ENCODE data around the gene CAMK2B. TPM values are rescaled to one million over a fixed set of nuclear protein-coding genes. Genes with fewer than 3 reads are reported as not detected.

The CAMK2B gene
- total RNA-seq, 5 donors from 2014 or later (not counting 1 experiment from before 2014, with no cell fraction given), result 0.35 TPM; not detected in 4

GRCh38 chr7:44227911-44228310 lies 97.5 kb downstream of the CAMK2B start:
- no peaks in the 10 kb centered on the region for H3K9me3 ChIP-seq
- no peak overlapping the region for H3K4me3 ChIP-seq (ENCODE audit: control insufficient read depth in 1 of 2, extremely low read depth in 1 of 2, low read length in 1 of 2)
- H3K27ac Mint-ChIP-seq, result no peak overlapping the region
- no peaks in the 10 kb centered on the region for H3K4me1 ChIP-seq (ENCODE audit: control insufficient read depth in 1 of 2, extremely low read depth in 1 of 2, insufficient read depth in 2 of 2, low read length in 2 of 2)
- no peaks in the 10 kb centered on the region for H3K36me3 Mint-ChIP-seq
- no peak for ATAC-seq (replicated peaks in 1 of 4)
- H3K27ac ChIP-seq (ENCODE audit: low read length), result no peak overlapping the region
- H3K27me3 ChIP-seq (replicated peaks in 1 of 2; ENCODE audit: control insufficient read depth in 2 of 2, extremely low read depth in 1 of 2, insufficient read depth in 2 of 2, low read length in 1 of 2), result peaks cover 0 to 20% of the 10 kb centered on the region in 2 experiments
- H3K36me3 ChIP-seq (ENCODE audit: control insufficient read depth in 2 of 2, extremely low read depth in 1 of 2, insufficient read depth in 1 of 2, low read length in 1 of 2), result no peaks in the 10 kb centered on the region
- H3K4me3 Mint-ChIP-seq, result no peak overlapping the region
- H3K4me1 Mint-ChIP-seq, result no peaks in the 10 kb centered on the region
- 74% methylated on average over 13 of the region's 14 CpGs for WGBS (ENCODE audit: insufficient coverage)
- no peak for DNase-seq
- no peaks in the 10 kb centered on the region for H3K9me3 Mint-ChIP-seq
- CTCF ChIA-PET, result no interaction called here
- POLR2A ChIA-PET, result interaction anchor here in 1 of 2 donors (0.5 kb wide), 1 partner anchor 297 kb away, joined by 4 read pairs; no protein-coding TSS in a partner anchor
- peaks cover 0 to 8% of the 10 kb centered on the region in 2 donors for H3K27me3 Mint-ChIP-seq

- ATAC-seq (replicated peaks in 1 of 4) (no peak), DNase-seq (no peak)
- 69% methylated on average over 12 of the region's 17 CpGs for WGBS (ENCODE audit: insufficient coverage)
- Mint-ChIP-seq H3K27me3 (peaks cover 0 to 8% of the 10 kb centered on the region in 2 donors), H3K4me3 (no peak overlapping the region), H3K36me3 (no peaks in the 10 kb centered on the region), H3K9me3 (no peaks in the 10 kb centered on the region), H3K27ac (no peak overlapping the region), H3K4me1 (no peaks in the 10 kb centered on the region)
- no peaks in the 10 kb centered on the region for H3K9me3 ChIP-seq
- no peak overlapping the region for H3K4me3 ChIP-seq (ENCODE audit: control insufficient read depth in 1 of 2, extremely low read depth in 1 of 2, low read length in 1 of 2)
- no peaks in the 10 kb centered on the region for H3K36me3 ChIP-seq (ENCODE audit: control insufficient read depth in 2 of 2, extremely low read depth in 1 of 2, insufficient read depth in 1 of 2, low read length in 1 of 2)
- ChIA-PET CTCF (no interaction called here), POLR2A (no interaction called here)
- no peaks in the 10 kb centered on the region for H3K4me1 ChIP-seq (ENCODE audit: control insufficient read depth in 1 of 2, extremely low read depth in 1 of 2, insufficient read depth in 2 of 2, low read length in 2 of 2)
- peaks cover 0 to 20% of the 10 kb centered on the region in 2 experiments for H3K27me3 ChIP-seq (replicated peaks in 1 of 2; ENCODE audit: control insufficient read depth in 2 of 2, extremely low read depth in 1 of 2, insufficient read depth in 2 of 2, low read length in 1 of 2)
- H3K27ac ChIP-seq (ENCODE audit: low read length), result no peak overlapping the region
Measured at GRCh38 chr7:44226396-44226753, 99.0 kb downstream of the CAMK2B start.

GRCh38 chr7:44225566-44226395 lies 99.6 kb downstream of the CAMK2B start:
- Mint-ChIP-seq H3K4me3 (no peak overlapping the region), H3K36me3 (no peaks in the 10 kb centered on the region), H3K27ac (no peak overlapping the region), H3K4me1 (no peaks in the 10 kb centered on the region), H3K9me3 (no peaks in the 10 kb centered on the region), H3K27me3 (peaks cover 0 to 8% of the 10 kb centered on the region in 2 donors)
- Histone ChIP-seq H3K4me3 (ENCODE audit: control insufficient read depth in 1 of 2, extremely low read depth in 1 of 2, low read length in 1 of 2) (no peak overlapping the region), H3K9me3 (no peaks in the 10 kb centered on the region), H3K27me3 (replicated peaks in 1 of 2; ENCODE audit: control insufficient read depth in 2 of 2, extremely low read depth in 1 of 2, insufficient read depth in 2 of 2, low read length in 1 of 2) (peaks cover 0 to 20% of the 10 kb centered on the region in 2 experiments), H3K4me1 (ENCODE audit: control insufficient read depth in 1 of 2, extremely low read depth in 1 of 2, insufficient read depth in 2 of 2, low read length in 2 of 2) (no peaks in the 10 kb centered on the region), H3K27ac (ENCODE audit: low read length) (no peak overlapping the region), H3K36me3 (ENCODE audit: control insufficient read depth in 2 of 2, extremely low read depth in 1 of 2, insufficient read depth in 1 of 2, low read length in 1 of 2) (no peaks in the 10 kb centered on the region)
- CTCF ChIA-PET, result no interaction called here
- no peak for ATAC-seq (replicated peaks in 1 of 4)
- DNase-seq, result no peak
- POLR2A ChIA-PET, result no interaction called here
- WGBS (ENCODE audit: insufficient coverage), result 80% methylated on average over 23 of the region's 26 CpGs

- Histone ChIP-seq H3K9me3 (no peaks in the 10 kb centered on the region), H3K4me1 (ENCODE audit: control insufficient read depth in 1 of 2, extremely low read depth in 1 of 2, insufficient read depth in 2 of 2, low read length in 2 of 2) (no peaks in the 10 kb centered on the region), H3K4me3 (ENCODE audit: control insufficient read depth in 1 of 2, extremely low read depth in 1 of 2, low read length in 1 of 2) (no peak overlapping the region), H3K36me3 (ENCODE audit: control insufficient read depth in 2 of 2, extremely low read depth in 1 of 2, insufficient read depth in 1 of 2, low read length in 1 of 2) (no peaks in the 10 kb centered on the region), H3K27ac (ENCODE audit: low read length) (no peak overlapping the region), H3K27me3 (replicated peaks in 1 of 2; ENCODE audit: control insufficient read depth in 2 of 2, extremely low read depth in 1 of 2, insufficient read depth in 2 of 2, low read length in 1 of 2) (peaks cover 0 to 20% of the 10 kb centered on the region in 2 experiments)
- Mint-ChIP-seq H3K27me3 (peaks cover 0 to 8% of the 10 kb centered on the region in 2 donors), H3K9me3 (no peaks in the 10 kb centered on the region), H3K4me3 (no peak overlapping the region), H3K4me1 (no peaks in the 10 kb centered on the region), H3K27ac (no peak overlapping the region), H3K36me3 (no peaks in the 10 kb centered on the region)
- ChIA-PET POLR2A (no interaction called here), CTCF (no interaction called here)
- DNase-seq, result no peak
- 45% methylated on average over 5 of the region's 10 CpGs for WGBS (ENCODE audit: insufficient coverage)
- no peak for ATAC-seq (replicated peaks in 1 of 4)
Measured at GRCh38 chr7:44224974-44225565, 100.3 kb downstream of the CAMK2B start.

GRCh38 chr7:44224080-44224973 lies 101.1 kb downstream of the CAMK2B start:
- POLR2A ChIA-PET, result no interaction called here
- CTCF ChIA-PET, result interaction anchor here in 1 of 2 donors (0.7 kb wide), 1 partner anchor 138 kb away, joined by 4 read pairs; no protein-coding TSS in a partner anchor
- no peaks in the 10 kb centered on the region for H3K36me3 Mint-ChIP-seq

GRCh38 chr7:44223362-44224079 lies 101.9 kb downstream of the CAMK2B start:
- Mint-ChIP-seq H3K27me3 (peaks cover 0 to 8% of the 10 kb centered on the region in 2 donors), H3K27ac (no peak overlapping the region)

More at GRCh38 chr7:44224080-44224973, 101.1 kb downstream of the CAMK2B start:
- DNase-seq (no peak), ATAC-seq (replicated peaks in 1 of 4) (no peak)
- Mint-ChIP-seq H3K4me1 (no peaks in the 10 kb centered on the region), H3K9me3 (no peaks in the 10 kb centered on the region), H3K4me3 (no peak overlapping the region), H3K27ac (no peak overlapping the region), H3K27me3 (peaks cover 0 to 8% of the 10 kb centered on the region in 2 donors)
- Histone ChIP-seq H3K4me1 (ENCODE audit: control insufficient read depth in 1 of 2, extremely low read depth in 1 of 2, insufficient read depth in 2 of 2, low read length in 2 of 2) (no peaks in the 10 kb centered on the region), H3K27me3 (replicated peaks in 1 of 2; ENCODE audit: control insufficient read depth in 2 of 2, extremely low read depth in 1 of 2, insufficient read depth in 2 of 2, low read length in 1 of 2) (peaks cover 0 to 21% of the 10 kb centered on the region in 2 experiments), H3K36me3 (ENCODE audit: control insufficient read depth in 2 of 2, extremely low read depth in 1 of 2, insufficient read depth in 1 of 2, low read length in 1 of 2) (no peaks in the 10 kb centered on the region), H3K4me3 (ENCODE audit: control insufficient read depth in 1 of 2, extremely low read depth in 1 of 2, low read length in 1 of 2) (no peak overlapping the region), H3K9me3 (no peaks in the 10 kb centered on the region), H3K27ac (ENCODE audit: low read length) (no peak overlapping the region)
- 67% methylated on average over 5 of the region's 18 CpGs for WGBS (ENCODE audit: insufficient coverage)

More at GRCh38 chr7:44223362-44224079, 101.9 kb downstream of the CAMK2B start:
- POLR2A ChIA-PET, result no interaction called here
- H3K27me3 ChIP-seq (replicated peaks in 1 of 2; ENCODE audit: control insufficient read depth in 2 of 2, extremely low read depth in 1 of 2, insufficient read depth in 2 of 2, low read length in 1 of 2), result peaks cover 0 to 23% of the 10 kb centered on the region in 2 experiments
- H3K36me3 Mint-ChIP-seq, result no peaks in the 10 kb centered on the region
- no peaks in the 10 kb centered on the region for H3K36me3 ChIP-seq (ENCODE audit: control insufficient read depth in 2 of 2, extremely low read depth in 1 of 2, insufficient read depth in 1 of 2, low read length in 1 of 2)
- WGBS (ENCODE audit: insufficient coverage), result 50% methylated on average over 4 of the region's 5 CpGs
- no peak overlapping the region for H3K4me3 Mint-ChIP-seq
- H3K4me3 ChIP-seq (ENCODE audit: control insufficient read depth in 1 of 2, extremely low read depth in 1 of 2, low read length in 1 of 2), result no peak overlapping the region
- CTCF ChIA-PET, result interaction anchor here in 1 of 2 donors (0.7 kb wide), 1 partner anchor 137 kb away, joined by 4 read pairs; no protein-coding TSS in a partner anchor
- H3K9me3 ChIP-seq, result no peaks in the 10 kb centered on the region
- ATAC-seq (replicated peaks in 1 of 4) (no peak), DNase-seq (no peak)
- H3K4me1 ChIP-seq (ENCODE audit: control insufficient read depth in 1 of 2, extremely low read depth in 1 of 2, insufficient read depth in 2 of 2, low read length in 2 of 2), result no peaks in the 10 kb centered on the region
- H3K27ac ChIP-seq (ENCODE audit: low read length), result no peak overlapping the region
- H3K4me1 Mint-ChIP-seq, result no peaks in the 10 kb centered on the region
- no peaks in the 10 kb centered on the region for H3K9me3 Mint-ChIP-seq
